Raji (cell line): ENCODE measurements around the gene SCGB1D4.

Experiments
- POLR2A ChIP-seq: IDR thresholded peaks from 2 replicates; pipeline ENCODE4 v1.6.1; 2011; ENCODE audit warnings: low read depth, low read length, control low read depth; ENCODE audit not compliant: insufficient read depth

SCGB1D4 gene, protein sequence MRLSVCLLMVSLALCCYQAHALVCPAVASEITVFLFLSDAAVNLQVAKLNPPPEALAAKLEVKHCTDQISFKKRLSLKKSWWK

DNA sequence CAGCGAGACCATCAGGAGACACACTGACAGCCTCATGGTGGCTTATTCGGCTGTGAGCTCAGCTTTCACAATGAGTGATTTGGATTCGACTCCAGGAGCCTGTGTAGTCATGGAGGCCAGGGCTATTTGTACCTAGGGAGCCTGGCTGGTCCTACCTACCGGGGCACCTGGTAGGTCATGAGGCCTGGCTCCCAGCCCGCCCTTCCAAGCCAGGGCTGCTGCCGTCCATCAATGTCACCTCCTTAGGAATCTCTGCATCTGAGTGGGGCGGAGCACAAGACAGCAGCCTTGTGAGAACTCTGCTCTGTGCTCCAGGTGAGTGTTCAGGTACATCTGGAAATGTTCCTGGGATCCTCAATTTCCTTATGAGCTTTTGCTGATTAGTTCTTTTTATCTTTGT is at the start of gene SCGB1D4:
Gene SCGB1D4, minus strand, starts transcription at position 101 of the 400 bp plus-strand sequence. Its CDS starts 65 bp downstream, at position 36.
- no peak for TF ChIP-seq POLR2A

DNA sequence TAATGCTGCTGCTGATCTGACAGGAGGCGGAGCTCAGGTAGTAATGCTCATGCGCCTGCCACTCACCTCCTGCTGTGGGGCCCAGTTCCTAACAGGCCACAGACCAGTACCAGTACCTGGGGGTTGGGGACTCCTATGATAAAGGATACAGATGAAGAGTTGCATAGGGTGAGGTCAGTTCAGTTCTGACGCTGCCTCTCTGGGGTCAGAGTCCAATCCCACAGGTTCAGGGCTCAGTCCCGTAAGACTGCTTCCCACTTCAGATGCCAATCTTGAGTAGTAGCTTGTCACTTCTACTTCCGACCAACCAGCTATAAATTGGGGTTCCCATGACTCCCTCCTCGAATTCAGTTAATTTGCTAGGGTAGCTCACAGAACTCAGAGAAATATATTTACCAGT is 47.0 kb upstream of the SCGB1D4 start:
- no peak for TF ChIP-seq POLR2A

DNA sequence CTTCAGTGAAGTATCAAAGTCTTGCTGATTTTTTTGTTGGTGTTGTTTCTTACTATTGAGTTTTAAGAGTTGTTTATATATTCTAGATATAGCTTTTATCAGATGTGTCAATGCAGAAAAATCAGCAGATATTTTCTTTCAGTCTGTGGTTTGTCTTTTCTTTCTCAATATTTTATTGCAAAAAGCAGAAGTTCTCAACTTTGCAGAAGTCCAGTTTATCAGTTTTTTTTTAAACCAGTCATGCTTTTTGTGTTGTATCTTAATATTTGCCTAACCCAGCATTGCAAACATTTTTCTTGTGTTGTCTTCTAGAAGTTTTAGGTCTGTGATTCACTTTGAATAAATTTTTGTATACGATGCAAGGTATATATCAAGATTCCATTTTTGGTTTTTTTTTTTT is 45.3 kb upstream of the SCGB1D4 start:
- no peak for TF ChIP-seq POLR2A

DNA sequence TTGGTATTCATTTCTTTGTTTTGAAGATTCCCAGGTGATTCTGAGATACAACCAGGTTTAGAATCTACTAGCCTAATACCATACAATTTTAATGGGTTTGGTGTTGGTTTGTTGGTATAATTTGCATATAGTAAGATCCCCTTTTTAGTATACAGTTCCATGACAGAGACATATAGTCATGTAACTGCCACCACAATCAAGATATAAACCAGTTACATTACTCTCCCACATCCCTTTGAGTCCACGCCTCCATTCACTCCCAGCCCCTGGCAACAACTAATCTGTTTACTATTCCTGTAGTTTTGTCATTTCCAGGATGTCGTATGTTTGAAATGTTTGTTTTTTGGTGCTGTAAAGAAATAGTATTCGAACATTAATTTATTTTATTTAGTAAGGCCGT is 42.7 kb upstream of the SCGB1D4 start:
- TF ChIP-seq POLR2A: no peak

DNA sequence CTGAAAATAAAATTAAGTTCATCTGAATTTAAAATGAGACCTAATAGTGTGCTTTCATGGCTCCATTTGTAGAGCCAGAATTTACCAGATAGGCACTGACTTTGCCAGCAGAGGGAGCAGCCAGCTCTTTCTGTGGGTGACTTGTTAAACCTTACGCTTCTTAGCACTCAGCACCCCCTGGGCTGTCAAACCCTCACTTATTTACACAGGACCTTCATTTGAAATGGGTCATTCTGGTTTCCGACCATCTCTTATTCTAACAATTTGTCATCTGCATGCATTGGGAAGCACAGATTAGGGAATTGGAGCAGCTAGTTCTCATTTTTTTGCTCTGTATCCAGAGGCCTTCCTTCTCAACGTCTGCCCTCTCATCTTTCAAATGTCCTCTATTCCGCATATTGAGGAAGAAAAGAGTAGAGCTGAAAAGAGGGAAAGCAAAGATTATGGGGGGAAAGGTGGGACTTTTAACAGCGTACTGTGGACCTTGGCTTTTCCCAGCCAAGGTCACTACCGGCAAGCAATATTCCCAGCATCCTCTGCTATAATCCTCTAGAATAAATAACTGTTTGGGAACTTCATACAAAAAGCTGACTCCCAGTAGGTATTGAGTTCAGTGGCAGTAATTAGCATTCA is 41.5 kb upstream of the SCGB1D4 start:
- TF ChIP-seq POLR2A: no peak

DNA sequence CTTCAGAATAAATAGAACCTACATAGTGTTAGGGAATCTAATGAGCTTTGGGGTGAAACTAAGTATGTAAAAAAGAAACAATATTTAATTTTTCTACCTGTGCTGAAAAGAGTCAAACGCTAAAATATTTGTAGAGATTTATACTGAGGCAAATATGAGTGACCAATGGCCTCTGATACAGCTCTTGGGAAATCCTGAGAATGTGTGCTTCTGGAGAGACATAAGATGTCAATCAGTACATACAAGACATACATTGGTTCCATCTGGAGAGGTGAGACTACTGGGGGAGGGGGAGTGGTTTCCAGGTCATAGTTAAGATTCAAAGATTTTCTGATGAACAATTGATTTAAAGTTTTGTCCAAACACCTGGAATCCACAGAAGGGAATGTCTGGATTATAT is 39.3 kb upstream of the SCGB1D4 start:
- TF ChIP-seq POLR2A: no peak

DNA sequence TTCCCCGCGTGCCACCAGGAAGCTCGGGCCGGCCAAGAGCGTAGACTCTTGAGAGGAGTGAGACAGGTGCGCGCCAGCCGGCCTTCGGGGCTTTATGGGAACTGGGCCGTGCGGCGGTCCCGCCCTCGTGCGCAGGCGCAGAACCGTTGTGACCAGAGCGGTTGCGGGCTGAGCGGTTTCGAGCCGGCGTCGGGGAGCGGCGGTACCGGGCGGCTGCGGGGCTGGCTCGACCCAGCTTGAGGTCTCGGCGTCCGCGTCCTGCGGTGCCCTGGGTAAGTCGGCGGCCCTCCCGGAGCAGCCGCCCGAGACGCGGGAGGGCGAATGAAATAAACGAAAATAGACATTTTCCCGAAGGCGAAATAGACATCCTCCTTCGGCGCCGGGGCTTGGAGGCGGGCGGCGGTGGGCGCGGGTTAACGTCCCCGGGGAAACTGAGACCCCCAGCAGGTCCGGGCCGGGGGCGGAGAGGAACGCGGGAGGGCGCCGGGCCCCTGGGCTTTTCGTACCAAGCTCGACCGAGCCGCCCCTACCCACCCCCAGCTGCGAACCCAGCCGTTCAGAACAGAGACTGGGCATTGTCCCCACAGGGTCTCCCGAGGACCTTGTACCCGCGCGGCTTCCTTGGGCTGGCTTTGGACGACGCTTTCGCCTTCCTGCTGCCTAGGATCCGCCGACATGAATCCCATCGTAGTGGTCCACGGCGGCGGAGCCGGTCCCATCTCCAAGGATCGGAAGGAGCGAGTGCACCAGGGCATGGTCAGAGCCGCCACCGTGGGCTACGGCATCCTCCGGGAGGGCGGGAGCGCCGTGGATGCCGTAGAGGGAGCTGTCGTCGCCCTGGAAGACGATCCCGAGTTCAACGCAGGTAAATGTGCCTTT is 38.7 kb upstream of the SCGB1D4 start, which contains the start of gene ASRGL1:
Gene ASRGL1, plus strand, starts transcription at position 146 of the 879 bp plus-strand sequence. Its CDS starts 530 bp downstream, at position 676.
- TF ChIP-seq POLR2A: no peak

DNA sequence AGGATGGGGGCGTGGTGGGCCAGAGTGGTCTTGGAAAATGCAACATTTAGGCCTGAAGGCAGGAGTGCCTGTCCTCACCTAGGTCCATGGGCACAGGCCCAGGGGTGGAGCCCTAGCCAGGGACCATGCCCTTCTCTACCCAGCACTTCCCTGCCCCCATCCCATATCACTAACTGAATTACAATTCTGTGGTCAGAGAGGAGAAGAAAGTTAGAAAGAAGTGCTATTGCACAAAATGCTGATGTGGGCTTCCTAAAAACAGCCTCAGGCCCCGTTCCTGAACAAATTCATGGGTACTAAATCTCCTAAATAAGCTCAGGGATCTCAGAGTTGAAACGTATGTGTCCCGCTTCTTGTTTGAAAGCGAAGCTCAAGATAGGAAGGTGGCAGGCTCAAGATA is 34.9 kb upstream of the SCGB1D4 start:
- TF ChIP-seq POLR2A: no peak

DNA sequence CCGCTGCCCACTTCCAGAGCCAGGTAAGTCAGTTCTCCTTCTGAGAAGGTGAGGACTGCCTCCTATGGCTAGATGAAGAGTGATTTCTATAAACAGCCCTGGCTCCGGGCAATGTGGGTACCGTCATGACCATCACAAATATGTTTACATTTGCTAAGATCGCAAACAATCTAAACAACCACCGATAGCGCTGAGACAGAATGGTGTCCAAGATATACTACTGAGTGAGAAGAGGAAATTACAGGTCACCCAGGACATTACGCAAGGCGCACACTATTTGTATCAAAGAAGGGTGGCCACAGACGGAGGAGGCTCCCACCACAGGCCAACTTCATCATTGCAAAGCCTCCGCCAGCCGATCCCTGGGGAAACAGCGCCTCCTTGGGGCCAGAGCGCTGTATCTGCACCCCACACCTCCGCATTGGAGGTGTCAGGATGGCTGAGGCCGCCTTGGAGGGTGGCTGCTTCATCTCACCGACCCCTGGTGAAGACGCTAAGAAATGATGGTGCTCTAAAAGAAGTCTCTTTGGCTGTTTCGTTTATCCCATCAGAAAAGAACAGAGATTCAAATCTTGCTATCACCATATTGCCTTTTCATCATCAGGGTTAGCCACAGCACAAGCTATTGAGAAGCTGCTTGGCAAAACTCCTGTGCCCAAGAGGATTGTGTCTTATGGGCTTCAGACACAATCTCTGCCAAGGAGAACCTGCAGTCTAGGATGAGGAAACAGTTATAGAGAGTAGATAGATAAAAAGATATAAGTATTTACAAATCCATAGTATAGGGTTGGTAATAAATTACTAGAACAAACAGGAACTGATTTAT is 26.1 kb upstream of the SCGB1D4 start:
- TF ChIP-seq POLR2A: no peak

DNA sequence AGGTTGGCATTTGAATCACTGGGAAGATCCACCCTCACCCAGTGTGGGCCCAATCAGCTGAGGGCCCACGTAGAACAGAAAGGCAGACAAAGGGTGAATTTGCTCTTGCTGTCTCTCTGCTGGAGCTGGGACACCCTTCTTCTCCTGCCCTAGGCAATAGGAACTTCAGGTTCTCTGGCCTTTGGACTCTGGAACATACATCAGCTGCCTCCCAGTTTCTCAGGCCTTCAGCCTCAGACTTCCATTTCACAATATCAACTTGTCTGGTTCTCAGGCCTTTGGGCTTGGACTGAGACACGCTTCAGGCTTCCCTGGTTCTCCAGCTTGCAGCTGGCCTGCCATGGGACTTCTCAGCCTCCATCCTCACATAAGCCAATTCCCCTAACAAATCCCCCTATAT is 23.6 kb upstream of the SCGB1D4 start:
- no peak for TF ChIP-seq POLR2A

DNA sequence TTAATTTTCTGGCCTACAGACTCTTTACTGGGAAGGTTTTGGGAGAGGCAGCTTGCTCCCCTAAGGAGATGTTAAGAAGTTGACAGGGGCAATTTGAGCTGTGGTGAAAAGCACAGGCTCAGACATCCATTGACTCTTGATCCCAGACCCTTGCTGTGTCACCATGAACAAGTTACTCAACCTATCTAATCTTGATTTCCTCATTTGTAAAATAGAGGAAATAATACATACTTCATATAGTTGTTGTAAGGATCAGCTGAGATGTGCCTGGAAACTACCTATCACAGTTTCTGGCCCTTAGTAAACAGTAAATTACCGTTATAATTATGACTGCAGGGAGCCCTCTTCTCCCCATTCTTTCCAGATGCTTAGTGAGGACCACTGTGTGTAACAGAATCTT is 16.6 kb upstream of the SCGB1D4 start:
- no peak for TF ChIP-seq POLR2A

DNA sequence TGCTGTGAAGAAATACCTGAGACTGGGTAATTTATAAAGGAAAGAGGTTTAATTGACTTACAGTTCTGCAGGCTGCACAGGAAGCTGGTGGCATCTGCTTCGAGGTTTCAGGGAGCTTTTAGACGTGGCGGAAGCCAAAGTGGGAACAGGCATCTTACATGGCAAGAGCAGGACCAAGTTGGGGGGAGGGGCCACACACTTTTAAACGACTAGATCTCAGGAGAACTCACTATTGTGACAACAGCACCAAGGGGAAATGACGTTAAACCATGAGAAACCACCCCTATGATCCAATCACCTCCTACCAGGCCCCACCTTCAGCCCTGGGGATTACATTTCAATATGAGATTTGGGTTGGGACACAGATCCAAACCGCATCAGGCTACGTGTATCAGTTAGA is 11.1 kb upstream of the SCGB1D4 start:
- TF ChIP-seq POLR2A: no peak

DNA sequence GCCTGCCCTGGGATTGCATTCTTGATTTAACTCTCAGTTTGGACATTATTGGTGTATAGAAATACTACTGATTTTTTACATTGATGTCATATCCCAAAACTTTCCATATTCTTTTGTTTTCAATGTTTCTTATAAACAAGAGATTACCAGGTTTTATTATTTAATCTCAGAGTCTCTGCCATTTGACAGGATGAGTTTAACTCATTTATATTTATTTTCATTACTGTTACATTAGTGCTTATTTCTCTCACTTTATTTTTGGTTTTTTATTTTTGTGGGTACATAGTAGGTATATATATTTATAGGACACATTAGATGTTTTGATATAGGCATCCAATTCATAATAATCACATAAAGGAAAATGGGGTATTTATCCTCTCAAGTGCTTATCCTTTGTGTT is 9.1 kb upstream of the SCGB1D4 start:
- TF ChIP-seq POLR2A: no peak

DNA sequence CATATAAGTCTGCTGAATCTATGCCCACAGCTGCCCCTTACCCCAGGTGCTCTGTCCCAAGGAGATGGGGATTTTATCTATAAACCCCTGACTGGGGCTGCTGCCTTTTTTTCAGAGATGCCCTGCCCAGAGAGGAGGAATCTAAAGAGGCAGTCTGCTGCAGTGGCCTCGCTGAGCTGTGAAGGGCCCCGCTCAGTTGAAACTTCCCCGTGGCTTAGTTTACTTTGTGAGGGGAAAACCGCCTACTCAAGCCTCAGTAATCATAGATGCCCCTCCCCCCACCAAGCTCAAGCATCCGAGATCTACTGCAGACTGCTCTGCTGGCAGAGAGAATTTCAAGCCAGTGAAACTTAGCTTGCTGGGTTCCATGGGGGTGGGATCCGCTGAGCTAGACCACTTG is 7.4 kb upstream of the SCGB1D4 start:
- no peak for TF ChIP-seq POLR2A

DNA sequence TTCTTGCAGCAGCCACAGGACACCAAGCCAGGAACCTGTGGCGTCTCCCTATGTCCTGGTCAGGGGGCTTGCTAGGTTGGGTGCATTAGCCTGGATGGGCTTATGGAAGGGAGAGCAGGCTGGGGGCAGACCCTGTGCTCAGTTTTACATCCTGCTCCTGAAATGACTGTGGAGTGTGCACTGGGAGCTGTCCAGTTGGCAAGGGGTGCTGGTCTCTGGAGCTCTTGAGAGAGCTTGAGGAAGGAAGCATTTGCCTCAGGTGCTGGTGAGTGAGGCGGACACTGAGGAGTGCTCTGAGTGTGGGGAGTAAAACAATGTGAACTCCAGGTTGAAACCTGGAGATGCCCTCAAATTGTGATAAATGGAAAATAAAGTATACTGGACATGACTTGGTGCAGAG is 3.4 kb downstream of the SCGB1D4 start:
- no peak for TF ChIP-seq POLR2A

DNA sequence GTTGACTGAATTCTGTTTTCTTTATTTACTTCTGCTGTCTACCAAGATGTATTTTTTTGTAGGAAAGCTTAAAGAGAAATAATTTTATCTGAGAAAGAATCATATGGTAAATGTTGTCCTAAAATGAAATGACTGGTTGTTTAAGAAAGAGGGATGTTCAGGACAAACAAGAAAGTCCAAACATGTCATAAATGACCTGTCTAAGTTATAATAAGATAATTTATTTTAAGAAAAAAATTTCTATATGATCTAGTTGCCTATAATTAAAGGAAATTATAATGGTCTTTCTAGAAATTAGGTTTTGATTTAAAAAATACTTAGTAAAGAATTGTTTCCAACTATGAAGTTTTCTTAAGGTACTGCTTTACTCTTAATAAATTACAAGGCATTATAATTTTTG is 18.4 kb downstream of the SCGB1D4 start:
- TF ChIP-seq POLR2A: no peak

DNA sequence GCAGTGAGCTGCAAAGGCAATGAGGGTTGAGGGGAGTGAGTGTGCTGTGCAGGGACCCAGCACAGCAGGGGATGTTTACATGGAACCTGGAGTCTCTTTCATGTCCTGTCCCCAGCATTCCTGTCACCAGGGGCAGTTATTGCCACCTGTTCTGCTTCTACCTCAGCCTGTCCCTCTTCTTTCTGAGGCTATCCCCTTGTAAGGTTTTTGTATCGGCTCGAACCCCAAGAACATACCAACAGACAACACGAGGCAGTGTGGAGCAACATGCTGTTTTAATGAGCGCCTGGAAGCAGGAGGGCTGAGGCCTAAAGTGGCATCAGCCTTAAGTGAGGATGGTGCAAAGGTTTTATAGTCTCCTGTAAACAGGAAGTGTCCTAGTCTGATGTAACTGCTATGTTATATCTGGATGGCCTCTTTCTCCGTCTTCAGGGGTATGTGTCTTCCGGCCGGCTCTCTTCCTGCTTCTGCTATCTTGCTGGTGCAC is 25.0 kb downstream of the SCGB1D4 start:
- TF ChIP-seq POLR2A: no peak
